H9 (cell line): Measurements from ENCODE around the gene KMT2C. TPM values are rescaled to one million over a fixed set of nuclear protein-coding genes. Genes with fewer than 3 reads are reported as not detected.

Experiments
- DNase-seq: peaks from one replicate; pipeline ENCODE4 v3.0.0-alpha.2; 2017
- H2AFZ ChIP-seq: one replicate; pipeline ENCODE4 v1.6.1; 2013; ENCODE audit warnings: mild to moderate bottlenecking, low read length, control low read depth, moderate library complexity
- H2AK5ac ChIP-seq: 2 replicates; pipeline ENCODE4 v1.6.1; 2013; ENCODE audit warnings: low read length, control low read depth, mixed read lengths; ENCODE audit not compliant: insufficient read length
- H2BK120ac ChIP-seq: one replicate; pipeline ENCODE4 v1.6.1; 2013; ENCODE audit warnings: low read depth, mild to moderate bottlenecking, low read length, control low read depth, inconsistent platforms; ENCODE audit not compliant: poor library complexity, severe bottlenecking
- H2BK12ac ChIP-seq: 2 replicates; pipeline ENCODE4 v1.6.1; 2013; ENCODE audit warnings: low read length, control low read depth, mixed read lengths, low read depth; ENCODE audit not compliant: insufficient read length
- H2BK15ac ChIP-seq: 2 replicates; pipeline ENCODE4 v1.6.1; 2013; ENCODE audit warnings: low read depth, low read length, control low read depth
- H2BK20ac ChIP-seq: one replicate; pipeline ENCODE4 v1.6.1; 2013; ENCODE audit warnings: low read depth, mild to moderate bottlenecking, low read length, control low read depth, inconsistent platforms; ENCODE audit not compliant: poor library complexity, severe bottlenecking
- H2BK5ac ChIP-seq: 2 replicates; pipeline ENCODE4 v1.6.1; 2013; ENCODE audit warnings: low read length, control low read depth, mixed read lengths; ENCODE audit not compliant: insufficient read length
- H3K14ac ChIP-seq: 2 replicates; pipeline ENCODE4 v1.6.1; 2013; ENCODE audit warnings: low read length, control low read depth; ENCODE audit not compliant: insufficient read depth
- H3K18ac ChIP-seq: 2 replicates; pipeline ENCODE4 v1.6.1; 2013; ENCODE audit warnings: low read depth, mild to moderate bottlenecking, mixed read lengths, low read length, control low read depth; ENCODE audit not compliant: insufficient read length
- H3K23ac ChIP-seq: 2 replicates; pipeline ENCODE4 v1.6.1; 2013; ENCODE audit warnings: low read length, control low read depth, mixed read lengths, low read depth; ENCODE audit not compliant: insufficient read length
- H3K23me2 ChIP-seq: 2 replicates; pipeline ENCODE4 v1.6.1; 2013; ENCODE audit warnings: low read depth, mild to moderate bottlenecking, mixed read lengths, low read length, control low read depth; ENCODE audit not compliant: insufficient read length, poor library complexity, severe bottlenecking
- H3K27ac ChIP-seq: 2 replicates; pipeline ENCODE4 v1.5.1; 2013; ENCODE audit warnings: low read length, control low read depth, mixed read lengths, low read depth; ENCODE audit not compliant: insufficient read length
- H3K27me3 ChIP-seq: 2 replicates; pipeline ENCODE4 v1.6.1; 2013; ENCODE audit warnings: low read length, control low read depth, inconsistent platforms; ENCODE audit not compliant: insufficient read depth
- H3K4ac ChIP-seq: 2 replicates; pipeline ENCODE4 v1.6.1; 2013; ENCODE audit warnings: low read depth, mild to moderate bottlenecking, control low read depth, inconsistent platforms, low read length, moderate library complexity
- H3K4me1 ChIP-seq: 2 replicates; pipeline ENCODE4 v1.6.1; 2013; ENCODE audit warnings: low read length, control low read depth, inconsistent platforms; ENCODE audit not compliant: insufficient read depth
- H3K4me2 ChIP-seq: 2 replicates; pipeline ENCODE4 v1.6.1; 2013; ENCODE audit warnings: low read length, control low read depth, mixed read lengths; ENCODE audit not compliant: insufficient read length, insufficient read depth
- H3K56ac ChIP-seq: 2 replicates; pipeline ENCODE4 v1.6.1; 2013; ENCODE audit warnings: low read depth, mild to moderate bottlenecking, mixed read lengths, low read length, control low read depth; ENCODE audit not compliant: insufficient read length
- H3K79me1 ChIP-seq: 2 replicates; pipeline ENCODE4 v1.6.1; 2013; ENCODE audit warnings: low read depth, mild to moderate bottlenecking, moderate library complexity, low read length, control low read depth, inconsistent platforms; ENCODE audit not compliant: insufficient read depth, poor library complexity, severe bottlenecking
- H3K79me2 ChIP-seq: 2 replicates; pipeline ENCODE4 v1.6.1; 2013; ENCODE audit warnings: low read length, control low read depth, inconsistent platforms; ENCODE audit not compliant: insufficient read depth
- H3K9ac ChIP-seq: 2 replicates; pipeline ENCODE4 v1.6.1; 2013; ENCODE audit warnings: low read length, control low read depth, mixed read lengths; ENCODE audit not compliant: insufficient read length; ENCODE audit errors: extremely low read depth
- H3K9me3 ChIP-seq: one replicate; pipeline ENCODE4 v1.6.1; 2013; ENCODE audit warnings: low read depth, low read length, inconsistent platforms; ENCODE audit not compliant: control insufficient read depth
- H3T11ph ChIP-seq: one replicate; pipeline ENCODE4 v1.6.1; 2013; ENCODE audit warnings: mild to moderate bottlenecking, low read length, control low read depth, inconsistent platforms
- H4K20me1 ChIP-seq: one replicate; pipeline ENCODE4 v1.6.1; 2013; ENCODE audit not compliant: control insufficient read depth, insufficient read length, insufficient read depth
- H4K5ac ChIP-seq: 2 replicates; pipeline ENCODE4 v1.6.1; 2013; ENCODE audit warnings: low read depth, mild to moderate bottlenecking, mixed read lengths, low read length, control low read depth; ENCODE audit not compliant: insufficient read length
- H4K8ac ChIP-seq: replicated peaks from 2 replicates; pipeline ENCODE4 v1.6.1; 2013; ENCODE audit warnings: low read length, control low read depth, mixed read lengths, low read depth; ENCODE audit not compliant: insufficient read length
- H4K91ac ChIP-seq: 2 replicates; pipeline ENCODE4 v1.6.1; 2013; ENCODE audit warnings: low read depth, mild to moderate bottlenecking, moderate library complexity, mixed read lengths, low read length, control low read depth; ENCODE audit not compliant: insufficient read length
- H3K27ac Mint-ChIP-seq, 3 experiments: 2 replicates in 2 of 3; 3 replicates in 1 of 3; pipeline ENCODE4 v1.8.0; 2020 to 2021; ENCODE audit warnings: mixed read lengths in 3 of 3, mild to moderate bottlenecking in 1 of 3, moderate library complexity in 1 of 3
- H3K27me3 Mint-ChIP-seq: 2 replicates; pipeline ENCODE4 v1.8.0; 2021; ENCODE audit warnings: low read depth, mild to moderate bottlenecking, moderate library complexity, mixed read lengths
- H3K36me3 Mint-ChIP-seq, 3 experiments: 2 replicates in 2 of 3; 3 replicates in 1 of 3; pipeline ENCODE4 v1.8.0; 2020 to 2021; ENCODE audit warnings: low read depth in 3 of 3, mixed read lengths in 3 of 3; ENCODE audit not compliant: insufficient read depth in 1 of 3
- H3K4me1 Mint-ChIP-seq, 2 experiments: 2 replicates each; pipeline ENCODE4 v1.8.0; 2020; ENCODE audit warnings: mixed read lengths in 2 of 2
- H3K4me3 Mint-ChIP-seq, 2 experiments: 2 replicates in 1 of 2; 3 replicates in 1 of 2; pipeline ENCODE4 v1.8.0; 2020 to 2021; ENCODE audit warnings: mild to moderate bottlenecking in 2 of 2, mixed read lengths in 2 of 2, moderate library complexity in 1 of 2
- H3K9me3 Mint-ChIP-seq, 2 experiments: 2 replicates in 1 of 2; 3 replicates in 1 of 2; pipeline ENCODE4 v1.8.0; 2020; ENCODE audit warnings: mild to moderate bottlenecking in 2 of 2, mixed read lengths in 2 of 2, moderate library complexity in 1 of 2
- CTCF ChIP-seq: fragments of 200-600 bp; sonication (generic); conservative IDR thresholded peaks from 3 replicates; pipeline ENCODE4 v1.8.0; 2021; ENCODE audit warnings: antibody characterized with exemption, mild to moderate bottlenecking
- WGBS: extraction: QIAGEN DNeasy Blood & Tissue Kit; methylation state at CpG from one replicate; pipeline ENCODE4 v1.1.7; 2013; ENCODE audit warnings: missing lambda C conversion rate, low lambda C conversion rate, mixed read lengths; ENCODE audit not compliant: insufficient read length; ENCODE audit errors: extremely low coverage; 5-methylcytosine and 5-hydroxymethylcytosine counted together
- total RNA-seq: library from RNA; stranded (reverse); gene quantifications from 2 replicates; pipeline ENCODE4 v1.2.1, GENCODE V29; 2021

The KMT2C gene
- total RNA-seq, 1 experiment from 2014 or later, result 32.2 TPM

DNA sequence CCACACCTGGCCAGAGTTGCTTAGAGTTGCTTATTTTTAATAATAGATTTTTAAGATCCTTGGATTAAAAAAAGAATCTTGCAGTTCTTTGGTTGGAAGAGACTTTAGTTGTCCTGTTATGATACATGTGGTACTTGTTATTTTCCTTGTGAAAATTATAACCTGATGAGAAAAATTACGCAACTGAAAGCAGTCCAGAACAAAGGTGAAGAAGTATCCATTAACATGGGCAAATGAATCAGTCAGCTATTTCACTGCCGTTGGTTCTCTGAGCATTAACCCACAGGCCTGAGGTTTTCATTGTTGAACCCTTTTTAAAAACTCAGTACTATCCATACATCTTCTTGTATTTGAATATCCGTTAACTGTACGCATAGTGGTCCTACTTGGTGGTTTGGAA is 342.1 kb downstream of the KMT2C start:
- Histone ChIP-seq H4K91ac (no peak overlapping the region), H3K79me1 (no peaks in the 10 kb centered on the region), H2BK12ac (no peak overlapping the region), H2BK120ac (no peak overlapping the region), H3K23ac (no peak overlapping the region), H3K4ac (no peak overlapping the region), H2BK15ac (no peak overlapping the region), H3K9me3 (peaks cover 2% of the 10 kb centered on the region), H4K8ac (no peak overlapping the region), H3K27ac (no peak overlapping the region), H3K27me3 (no peaks in the 10 kb centered on the region), H4K5ac (no peak overlapping the region), H3K23me2 (no peaks in the 10 kb centered on the region), H3K14ac (no peak overlapping the region), H2BK20ac (no peak overlapping the region), H3T11ph (no peak overlapping the region), H2AFZ (no peak overlapping the region), H4K20me1 (no peaks in the 10 kb centered on the region), H3K79me2 (no peaks in the 10 kb centered on the region; the same call in 1 of the 2 replicates), H3K9ac (no peak overlapping the region), H3K56ac (no peak overlapping the region), H2BK5ac (no peak overlapping the region), H2AK5ac (no peak overlapping the region), H3K4me2 (no peak overlapping the region), H3K4me1 (no peaks in the 10 kb centered on the region), H3K18ac (no peak overlapping the region)
- Mint-ChIP-seq H3K27me3 (no peaks in the 10 kb centered on the region), H3K4me1 (peaks cover 0 to 3% of the 10 kb centered on the region in 2 experiments; a peak in 1 of 4 replicates), H3K36me3 (peaks cover 9 to 12% (median 11%) of the 10 kb centered on the region in 3 experiments), H3K9me3 (peaks cover 8 to 11% of the 10 kb centered on the region in 2 experiments), H3K4me3 (no peak overlapping the region), H3K27ac (no peak overlapping the region)
- DNase-seq, result no peak
- no peak for TF ChIP-seq CTCF
- no CpG with 5 or more reads among the region's 4 CpGs for WGBS
